ENCODE measurements around the gene MYO16.

The MYO16 gene

GRCh38 chr13:109126178-109126577 lies 496.8 kb downstream of the MYO16 start:
- DNase-seq (ENCODE audit: low read depth in 2 of 2): no peak

- DNase-seq (ENCODE audit: low read depth in 2 of 2): no peak
Measured at GRCh38 chr13:109126891-109127641, 497.7 kb downstream of the MYO16 start.

GRCh38 chr13:109128121-109128520 lies 498.7 kb downstream of the MYO16 start:
- no peak for DNase-seq (ENCODE audit: low read depth in 2 of 2)

GRCh38 chr13:109130093-109130835 lies 500.9 kb downstream of the MYO16 start:
- DNase-seq (ENCODE audit: low read depth in 2 of 2): no peak

- no peak for DNase-seq (ENCODE audit: low read depth in 2 of 2)
Measured at GRCh38 chr13:109131698-109132257, 502.4 kb downstream of the MYO16 start.

GRCh38 chr13:109135018-109135417 lies 505.6 kb downstream of the MYO16 start:
- no peak for DNase-seq (ENCODE audit: low read depth in 2 of 2)

- no peak for DNase-seq (ENCODE audit: low read depth in 2 of 2)
Measured at GRCh38 chr13:109136873-109137272, 507.5 kb downstream of the MYO16 start.

- no peak for DNase-seq (ENCODE audit: low read depth in 2 of 2)
Measured at GRCh38 chr13:109139346-109139745, 509.9 kb downstream of the MYO16 start.

- no peak for DNase-seq (ENCODE audit: low read depth in 2 of 2)
Measured at GRCh38 chr13:109140054-109140453, 510.6 kb downstream of the MYO16 start.

- no peak for DNase-seq (ENCODE audit: low read depth in 2 of 2)
Measured at GRCh38 chr13:109140479-109141349, 511.3 kb downstream of the MYO16 start.

GRCh38 chr13:109141706-109142105 lies 512.3 kb downstream of the MYO16 start:
- DNase-seq (ENCODE audit: low read depth in 2 of 2): no peak

GRCh38 chr13:109144693-109145437 lies 515.5 kb downstream of the MYO16 start:
- DNase-seq (ENCODE audit: low read depth in 2 of 2): no peak

GRCh38 chr13:109145631-109146030 lies 516.2 kb downstream of the MYO16 start:
- no peak for DNase-seq (ENCODE audit: low read depth in 2 of 2)

GRCh38 chr13:109146393-109146792 lies 517.0 kb downstream of the MYO16 start:
- DNase-seq (ENCODE audit: low read depth in 2 of 2): no peak

- no peak for DNase-seq (ENCODE audit: low read depth in 2 of 2)
Measured at GRCh38 chr13:109146912-109147647, 517.7 kb downstream of the MYO16 start.

GRCh38 chr13:109148243-109148642 lies 518.8 kb downstream of the MYO16 start:
- no peak for DNase-seq (ENCODE audit: low read depth in 2 of 2)

- no peak for DNase-seq (ENCODE audit: low read depth in 2 of 2)
Measured at GRCh38 chr13:109150696-109151095, 521.3 kb downstream of the MYO16 start.

- no peak for DNase-seq (ENCODE audit: low read depth in 2 of 2)
Measured at GRCh38 chr13:109151255-109151654, 521.8 kb downstream of the MYO16 start.

- DNase-seq (ENCODE audit: low read depth in 2 of 2): no peak
Measured at GRCh38 chr13:109151696-109152095, 522.3 kb downstream of the MYO16 start.

- no peak for DNase-seq (ENCODE audit: low read depth in 2 of 2)
Measured at GRCh38 chr13:109152311-109152820, 523.0 kb downstream of the MYO16 start.
